ENCODE data around the gene ACTN3. TPM values are rescaled to one million over a fixed set of nuclear protein-coding genes. Genes with fewer than 3 reads are reported as not detected.

ACTN3 gene
- total RNA-seq, 8 experiments from 2014 or later: 0.05 to 0.18 (median 0.10) TPM; not detected in 4

- 38 to 70% methylated on average over 1 to 2 of the region's 2 CpGs; no CpG with 5 or more reads in 8 of the 10 experiments for WGBS, 10 experiments
- H3K4me3 ChIP-seq: no peak overlapping the region
- ATAC-seq (replicated peaks in 6 of 8): no peak
- no peaks in the 10 kb centered on the region for H3K4me1 ChIP-seq (replicated peaks in 1 of 2)
- no peak overlapping the region for H3K27ac ChIP-seq
- in situ Hi-C loops (cut with MboI; ENCODE audit: low pct_unique_long_range_greater_than_20kb in 2 of 9, low sequenced_read_pairs in 9 of 9, unreplicated experiment in 9 of 9): no loop called here
Measured at GRCh38 chr11:66562275-66562674, 15.6 kb downstream of the ACTN3 start.

GRCh38 chr11:66562907-66563583 is 16.3 kb downstream of the ACTN3 start:
- WGBS, 10 experiments: 63 to 93% (median 77%) methylated on average over 3 to 11 of the region's 20 CpGs; no CpG with 5 or more reads in 6 of the 10 experiments
- no peak overlapping the region for H3K4me3 ChIP-seq
- no peaks in the 10 kb centered on the region for H3K4me1 ChIP-seq (replicated peaks in 1 of 2)
- no peak overlapping the region for H3K27ac ChIP-seq
- in situ Hi-C loops (cut with MboI; ENCODE audit: low pct_unique_long_range_greater_than_20kb in 2 of 9, low sequenced_read_pairs in 9 of 9, unreplicated experiment in 9 of 9): no loop called here
- no peak for ATAC-seq (replicated peaks in 6 of 8)

GRCh38 chr11:66563832-66564231 is 17.1 kb downstream of the ACTN3 start:
- WGBS, 10 experiments: 0 to 100% (median 89%) methylated on average over 1 to 3 of the region's 10 CpGs; no CpG with 5 or more reads in 6 of the 10 experiments

GRCh38 chr11:66564538-66564937 is 17.8 kb downstream of the ACTN3 start:
- H3K4me3 ChIP-seq: no peak overlapping the region
- H3K4me1 ChIP-seq (replicated peaks in 1 of 2): peaks cover 2 to 3% of the 10 kb centered on the region in 2 donors
- in situ Hi-C loops (cut with MboI; ENCODE audit: low pct_unique_long_range_greater_than_20kb in 2 of 9, low sequenced_read_pairs in 9 of 9, unreplicated experiment in 9 of 9): no loop called here
- 79 to 100% methylated on average over 2 of the region's 14 CpGs; no CpG with 5 or more reads in 8 of the 10 experiments for WGBS, 10 experiments
- H3K27ac ChIP-seq: no peak overlapping the region
- ATAC-seq (replicated peaks in 6 of 8): no peak

More at GRCh38 chr11:66563832-66564231, 17.1 kb downstream of the ACTN3 start:
- Histone ChIP-seq H3K4me3 (no peak overlapping the region), H3K4me1 (replicated peaks in 1 of 2) (no peaks in the 10 kb centered on the region), H3K27ac (no peak overlapping the region)
- ATAC-seq (replicated peaks in 6 of 8): no peak
- in situ Hi-C loops (cut with MboI; ENCODE audit: low pct_unique_long_range_greater_than_20kb in 2 of 9, low sequenced_read_pairs in 9 of 9, unreplicated experiment in 9 of 9): no loop called here

- peaks cover 6 to 7% of the 10 kb centered on the region in 2 donors for H3K4me1 ChIP-seq (replicated peaks in 1 of 2)
- in situ Hi-C loops (cut with MboI; ENCODE audit: low pct_unique_long_range_greater_than_20kb in 2 of 9, low sequenced_read_pairs in 9 of 9, unreplicated experiment in 9 of 9): no loop called here
- WGBS, 10 experiments: 0 to 95% methylated on average over 1 to 4 of the region's 5 CpGs; no CpG with 5 or more reads in 8 of the 10 experiments
- ATAC-seq (replicated peaks in 6 of 8): no peak
- H3K4me3 ChIP-seq: no peak overlapping the region
- no peak overlapping the region for H3K27ac ChIP-seq
Measured at GRCh38 chr11:66564984-66565383, 18.3 kb downstream of the ACTN3 start.

GRCh38 chr11:66566221-66566620 is 19.5 kb downstream of the ACTN3 start:
- in situ Hi-C loops (cut with MboI; ENCODE audit: low pct_unique_long_range_greater_than_20kb in 2 of 9, low sequenced_read_pairs in 9 of 9, unreplicated experiment in 9 of 9): no loop called here
- H3K27ac ChIP-seq: no peak overlapping the region
- 68 to 100% (median 97%) methylated on average over 1 to 3 of the region's 8 CpGs; no CpG with 5 or more reads in 6 of the 10 experiments for WGBS, 10 experiments
- H3K4me3 ChIP-seq: no peak overlapping the region
- no peak for ATAC-seq (replicated peaks in 6 of 8)
- H3K4me1 ChIP-seq (replicated peaks in 1 of 2): peaks cover 18 to 20% of the 10 kb centered on the region in 2 donors

- Histone ChIP-seq H3K4me3 (peak overlapping the region in 4 of 5 donors; percentile 45 to 52 (median 48)), H3K4me1 (replicated peaks in 1 of 2) (peaks cover 18 to 20% of the 10 kb centered on the region in 2 donors), H3K27ac (no peak overlapping the region)
- in situ Hi-C loops (cut with MboI; ENCODE audit: low pct_unique_long_range_greater_than_20kb in 2 of 9, low sequenced_read_pairs in 9 of 9, unreplicated experiment in 9 of 9): no loop called here
- 80 to 90% methylated on average over 1 to 2 of the region's 15 CpGs; no CpG with 5 or more reads in 8 of the 10 experiments for WGBS, 10 experiments
- no peak for ATAC-seq (replicated peaks in 6 of 8)
Measured at GRCh38 chr11:66567787-66568123, 21.1 kb downstream of the ACTN3 start.

GRCh38 chr11:66568124-66568916 is 21.6 kb downstream of the ACTN3 start, which contains the start of gene CTSF:
CTSF (minus strand) TSS chr11:66568606; CDS start chr11:66568486, 120 bp downstream.
- peak; percentile 11 to 99 (median 91) for ATAC-seq (replicated peaks in 6 of 8)
- WGBS, 10 experiments: 3 to 90% (median 40%) methylated on average over 1 to 13 of the region's 77 CpGs; no CpG with 5 or more reads in 3 of the 10 experiments
- peak within 1 kb of the TSS in 1 of 2 donors; percentile 79 for H3K27ac ChIP-seq
- peak within 1 kb of the TSS in 4 of 5 donors; percentile 45 to 52 (median 48) for H3K4me3 ChIP-seq
- H3K4me1 ChIP-seq (replicated peaks in 1 of 2): peaks cover 18 to 20% of the 10 kb centered on the region in 2 donors
- in situ Hi-C loops (cut with MboI; ENCODE audit: low pct_unique_long_range_greater_than_20kb in 2 of 9, low sequenced_read_pairs in 9 of 9, unreplicated experiment in 9 of 9): no loop called here

GRCh38 chr11:66569076-66569475 is 22.4 kb downstream of the ACTN3 start:
- Histone ChIP-seq H3K4me1 (replicated peaks in 1 of 2) (peaks cover 18 to 20% of the 10 kb centered on the region in 2 donors), H3K27ac (peak overlapping the region in 1 of 2 donors; percentile 79), H3K4me3 (no peak overlapping the region)
- in situ Hi-C loops (cut with MboI; ENCODE audit: low pct_unique_long_range_greater_than_20kb in 2 of 9, low sequenced_read_pairs in 9 of 9, unreplicated experiment in 9 of 9): no loop called here
- no peak for ATAC-seq (replicated peaks in 6 of 8)
- 73 to 94% (median 93%) methylated on average over 2 to 5 of the region's 7 CpGs; no CpG with 5 or more reads in 6 of the 10 experiments for WGBS, 10 experiments

GRCh38 chr11:66570079-66570849 is 23.6 kb downstream of the ACTN3 start:
- peak in 5 of 8 experiments; percentile 60 to 95 (median 76) for ATAC-seq (replicated peaks in 6 of 8)
- peak overlapping the region; percentile 61 to 79 for H3K27ac ChIP-seq
- H3K4me3 ChIP-seq: no peak overlapping the region
- 10 to 67% (median 40%) methylated on average over 1 to 5 of the region's 5 CpGs; no CpG with 5 or more reads in 1 of the 10 experiments for WGBS, 10 experiments
- H3K4me1 ChIP-seq (replicated peaks in 1 of 2): peaks cover 18 to 20% of the 10 kb centered on the region in 2 donors
- in situ Hi-C loops (cut with MboI; ENCODE audit: low pct_unique_long_range_greater_than_20kb in 2 of 9, low sequenced_read_pairs in 9 of 9, unreplicated experiment in 9 of 9): no loop called here

- WGBS, 10 experiments: 0 to 44% (median 17%) methylated on average over 1 to 2 of the region's 2 CpGs; no CpG with 5 or more reads in 4 of the 10 experiments
- in situ Hi-C loops (cut with MboI; ENCODE audit: low pct_unique_long_range_greater_than_20kb in 2 of 9, low sequenced_read_pairs in 9 of 9, unreplicated experiment in 9 of 9): no loop called here
- ATAC-seq (replicated peaks in 6 of 8): no peak
- peaks cover 18 to 20% of the 10 kb centered on the region in 2 donors for H3K4me1 ChIP-seq (replicated peaks in 1 of 2)
- no peak overlapping the region for H3K4me3 ChIP-seq
- H3K27ac ChIP-seq: peak overlapping the region; percentile 61 to 79
Measured at GRCh38 chr11:66570850-66571180, 24.1 kb downstream of the ACTN3 start.

- 4 to 53% (median 16%) methylated on average over 3 to 13 of the region's 25 CpGs; no CpG with 5 or more reads in 4 of the 10 experiments for WGBS, 10 experiments
- in situ Hi-C loops (cut with MboI; ENCODE audit: low pct_unique_long_range_greater_than_20kb in 2 of 9, low sequenced_read_pairs in 9 of 9, unreplicated experiment in 9 of 9): no loop called here
- ATAC-seq (replicated peaks in 6 of 8): peak in 6 of 8 experiments; percentile 42 to 98 (median 80)
- H3K27ac ChIP-seq: no peak overlapping the region
- H3K4me3 ChIP-seq: no peak overlapping the region
- no peaks in the 10 kb centered on the region for H3K4me1 ChIP-seq (replicated peaks in 1 of 2)
Measured at GRCh38 chr11:66579017-66579606, 32.4 kb downstream of the ACTN3 start.
